GM19351 (cell line): Measurements from ENCODE around the gene STPG1.

Source experiments
- ATAC-seq: cut with Tn5 transposase; IDR thresholded peaks from one replicate; pipeline ENCODE4 v1.9.1; 2021; ENCODE audit warnings: mild to moderate bottlenecking, moderate library complexity; ENCODE audit not compliant: unreplicated experiment

The STPG1 gene

GRCh38 chr1:24393892-24394291 lies 19.7 kb downstream of the STPG1 start:
- no peak for ATAC-seq

- ATAC-seq, result no peak
Observed at GRCh38 chr1:24392982-24393650, 20.5 kb downstream of the STPG1 start.

- no peak for ATAC-seq
Observed at GRCh38 chr1:24392604-24392946, 21.0 kb downstream of the STPG1 start.

- ATAC-seq, result peak; percentile 69
Observed at GRCh38 chr1:24391882-24392603, 21.5 kb downstream of the STPG1 start.

GRCh38 chr1:24390924-24391782 lies 22.4 kb downstream of the STPG1 start:
- ATAC-seq, result no peak

GRCh38 chr1:24389231-24389678 lies 24.3 kb downstream of the STPG1 start:
- no peak for ATAC-seq

GRCh38 chr1:24388331-24388885 lies 25.2 kb downstream of the STPG1 start:
- ATAC-seq, result no peak

- ATAC-seq, result no peak
Observed at GRCh38 chr1:24387636-24388175, 25.9 kb downstream of the STPG1 start.

GRCh38 chr1:24386931-24387330 lies 26.7 kb downstream of the STPG1 start:
- ATAC-seq, result no peak

- no peak for ATAC-seq
Observed at GRCh38 chr1:24386241-24386640, 27.3 kb downstream of the STPG1 start.

GRCh38 chr1:24385160-24385940 lies 28.2 kb downstream of the STPG1 start:
- no peak for ATAC-seq

- no peak for ATAC-seq
Observed at GRCh38 chr1:24384251-24385090, 29.1 kb downstream of the STPG1 start.

- ATAC-seq, result no peak
Observed at GRCh38 chr1:24383381-24383940, 30.1 kb downstream of the STPG1 start.

GRCh38 chr1:24382165-24382577 lies 31.4 kb downstream of the STPG1 start:
- no peak for ATAC-seq

GRCh38 chr1:24381256-24381655 lies 32.3 kb downstream of the STPG1 start:
- ATAC-seq, result no peak

- no peak for ATAC-seq
Observed at GRCh38 chr1:24380508-24380907, 33.1 kb downstream of the STPG1 start.

- no peak for ATAC-seq
Observed at GRCh38 chr1:24379733-24380315, 33.8 kb downstream of the STPG1 start.

GRCh38 chr1:24374891-24375786 lies 38.4 kb downstream of the STPG1 start:
- no peak for ATAC-seq
